ENCODE measurements around the gene FRAS1. TPM values are rescaled to one million over a fixed set of nuclear protein-coding genes. Genes with fewer than 3 reads are reported as not detected.

FRAS1 gene
- total RNA-seq, 1 experiment from 2014 or later = 82.0 TPM

GRCh38 chr4:78524009-78524408 lies 466.9 kb downstream of the FRAS1 start:
- POLR2A ChIA-PET = no interaction called here
- no peak for ATAC-seq
- no peak overlapping the region for H3K4me3 Mint-ChIP-seq
- no peaks in the 10 kb centered on the region for H3K4me1 Mint-ChIP-seq
- TF ChIP-seq CTCF (IDR thresholded peaks at IDR 0.05) = no peak
- TF ChIP-seq, protein P1, sequence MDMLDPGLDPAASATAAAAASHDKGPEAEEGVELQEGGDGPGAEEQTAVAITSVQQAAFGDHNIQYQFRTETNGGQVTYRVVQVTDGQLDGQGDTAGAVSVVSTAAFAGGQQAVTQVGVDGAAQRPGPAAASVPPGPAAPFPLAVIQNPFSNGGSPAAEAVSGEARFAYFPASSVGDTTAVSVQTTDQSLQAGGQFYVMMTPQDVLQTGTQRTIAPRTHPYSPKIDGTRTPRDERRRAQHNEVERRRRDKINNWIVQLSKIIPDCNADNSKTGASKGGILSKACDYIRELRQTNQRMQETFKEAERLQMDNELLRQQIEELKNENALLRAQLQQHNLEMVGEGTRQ (CRISPR knock-in tag; IDR thresholded peaks at IDR 0.05) = no peak
- no peak for TF ChIP-seq NFE2L1 (CRISPR knock-in tag; IDR thresholded peaks at IDR 0.05)
- TF ChIP-seq JUN (CRISPR knock-in tag; IDR thresholded peaks at IDR 0.05) = no peak
- no peak for TF ChIP-seq FOXJ3 (CRISPR knock-in tag; IDR thresholded peaks at IDR 0.05; ENCODE audit: borderline replicate concordance)
- TF ChIP-seq ATF3 (CRISPR knock-in tag; conservative IDR thresholded peaks at IDR 0.05) = no peak
- no peak for TF ChIP-seq ZNF138 (CRISPR knock-in tag; conservative IDR thresholded peaks at IDR 0.05)
- no peak for TF ChIP-seq IRF1 (CRISPR knock-in tag; IDR thresholded peaks at IDR 0.05)
- TF ChIP-seq, protein P2, sequence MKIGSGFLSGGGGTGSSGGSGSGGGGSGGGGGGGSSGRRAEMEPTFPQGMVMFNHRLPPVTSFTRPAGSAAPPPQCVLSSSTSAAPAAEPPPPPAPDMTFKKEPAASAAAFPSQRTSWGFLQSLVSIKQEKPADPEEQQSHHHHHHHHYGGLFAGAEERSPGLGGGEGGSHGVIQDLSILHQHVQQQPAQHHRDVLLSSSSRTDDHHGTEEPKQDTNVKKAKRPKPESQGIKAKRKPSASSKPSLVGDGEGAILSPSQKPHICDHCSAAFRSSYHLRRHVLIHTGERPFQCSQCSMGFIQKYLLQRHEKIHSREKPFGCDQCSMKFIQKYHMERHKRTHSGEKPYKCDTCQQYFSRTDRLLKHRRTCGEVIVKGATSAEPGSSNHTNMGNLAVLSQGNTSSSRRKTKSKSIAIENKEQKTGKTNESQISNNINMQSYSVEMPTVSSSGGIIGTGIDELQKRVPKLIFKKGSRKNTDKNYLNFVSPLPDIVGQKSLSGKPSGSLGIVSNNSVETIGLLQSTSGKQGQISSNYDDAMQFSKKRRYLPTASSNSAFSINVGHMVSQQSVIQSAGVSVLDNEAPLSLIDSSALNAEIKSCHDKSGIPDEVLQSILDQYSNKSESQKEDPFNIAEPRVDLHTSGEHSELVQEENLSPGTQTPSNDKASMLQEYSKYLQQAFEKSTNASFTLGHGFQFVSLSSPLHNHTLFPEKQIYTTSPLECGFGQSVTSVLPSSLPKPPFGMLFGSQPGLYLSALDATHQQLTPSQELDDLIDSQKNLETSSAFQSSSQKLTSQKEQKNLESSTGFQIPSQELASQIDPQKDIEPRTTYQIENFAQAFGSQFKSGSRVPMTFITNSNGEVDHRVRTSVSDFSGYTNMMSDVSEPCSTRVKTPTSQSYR (CRISPR knock-in tag; IDR thresholded peaks at IDR 0.05) = no peak
- H3K27ac Mint-ChIP-seq = no peak overlapping the region; the same call in 1 of the 2 replicates
- no peaks in the 10 kb centered on the region for H3K27me3 Mint-ChIP-seq (ENCODE audit: low read depth)
- no peak for DNase-seq (ENCODE audit: low spot score)
- peaks cover 23% of the 10 kb centered on the region for H3K36me3 Mint-ChIP-seq
- H3K9me3 Mint-ChIP-seq = no peaks in the 10 kb centered on the region
- CTCF ChIA-PET = no interaction called here

DNA sequence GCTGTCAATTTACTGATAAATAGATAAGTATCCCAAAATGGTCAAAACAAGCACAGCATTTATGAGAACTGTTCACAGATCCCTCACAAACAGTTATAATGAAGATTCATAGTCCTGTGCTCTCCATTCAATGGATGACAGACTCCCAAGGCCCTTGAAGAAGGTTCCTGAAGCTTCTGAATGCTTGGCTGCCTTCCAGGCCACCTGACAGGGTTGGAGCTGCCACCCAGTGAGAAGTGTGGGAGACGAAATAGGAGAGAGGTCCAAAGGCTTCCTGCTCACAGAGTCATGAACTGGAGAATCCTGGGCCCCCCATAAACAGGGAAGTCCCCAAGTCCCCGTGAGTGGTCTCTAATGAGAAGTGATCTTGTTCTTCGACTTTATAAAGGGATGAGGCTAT lies 468.4 kb downstream of the FRAS1 start:
- ChIA-PET CTCF (no interaction called here), POLR2A (interaction anchor here (1.1 kb wide), 1 partner anchor 98 kb away, joined by 3 read pairs; no protein-coding TSS in a partner anchor)
- Mint-ChIP-seq H3K4me1 (no peaks in the 10 kb centered on the region), H3K4me3 (no peak overlapping the region), H3K27ac (no peak overlapping the region), H3K36me3 (peaks cover 23% of the 10 kb centered on the region), H3K27me3 (ENCODE audit: low read depth) (no peaks in the 10 kb centered on the region), H3K9me3 (0 out of 2 replicates have a peak, but pooled peaks cover 4% of the 10 kb centered on the region)
- DNase-seq (ENCODE audit: low spot score) = no peak
- TF ChIP-seq ETV6 (CRISPR knock-in tag; IDR thresholded peaks at IDR 0.05) (no peak), ATF2 (CRISPR knock-in tag; IDR thresholded peaks at IDR 0.05; ENCODE audit: borderline replicate concordance, low read depth) (no peak), KAT7 (CRISPR knock-in tag; IDR thresholded peaks at IDR 0.05; ENCODE audit: borderline replicate concordance) (no peak)
- no peak for ATAC-seq

GRCh38 chr4:78527103-78527502 lies 470.0 kb downstream of the FRAS1 start:
- H3K4me3 Mint-ChIP-seq = no peak overlapping the region
- no peak for DNase-seq (ENCODE audit: low spot score)
- H3K4me1 Mint-ChIP-seq = no peaks in the 10 kb centered on the region
- no peak for ATAC-seq
- H3K36me3 Mint-ChIP-seq = peaks cover 18% of the 10 kb centered on the region
- no peak overlapping the region for H3K27ac Mint-ChIP-seq
- POLR2A ChIA-PET = no interaction called here
- 0 out of 2 replicates have a peak, but pooled peaks cover 4% of the 10 kb centered on the region for H3K9me3 Mint-ChIP-seq
- no peaks in the 10 kb centered on the region for H3K27me3 Mint-ChIP-seq (ENCODE audit: low read depth)
- CTCF ChIA-PET = no interaction called here
- TF ChIP-seq ZNF317 (CRISPR knock-in tag; IDR thresholded peaks at IDR 0.05; ENCODE audit: borderline replicate concordance, low read depth) (no peak), ZNF671 (CRISPR knock-in tag; IDR thresholded peaks at IDR 0.05) (no peak), ZNF232 (CRISPR knock-in tag; IDR thresholded peaks at IDR 0.05) (no peak), NR3C1 (CRISPR knock-in tag; conservative IDR thresholded peaks at IDR 0.05; ENCODE audit: low read depth) (no peak), EMX1 (CRISPR knock-in tag; IDR thresholded peaks at IDR 0.05) (no peak), CTCF (IDR thresholded peaks at IDR 0.05) (no peak), TEAD4 (CRISPR knock-in tag; IDR thresholded peaks at IDR 0.05) (no peak), FOXP1 (CRISPR knock-in tag; IDR thresholded peaks at IDR 0.05; ENCODE audit: borderline replicate concordance) (no peak)
- TF ChIP-seq, protein P3, sequence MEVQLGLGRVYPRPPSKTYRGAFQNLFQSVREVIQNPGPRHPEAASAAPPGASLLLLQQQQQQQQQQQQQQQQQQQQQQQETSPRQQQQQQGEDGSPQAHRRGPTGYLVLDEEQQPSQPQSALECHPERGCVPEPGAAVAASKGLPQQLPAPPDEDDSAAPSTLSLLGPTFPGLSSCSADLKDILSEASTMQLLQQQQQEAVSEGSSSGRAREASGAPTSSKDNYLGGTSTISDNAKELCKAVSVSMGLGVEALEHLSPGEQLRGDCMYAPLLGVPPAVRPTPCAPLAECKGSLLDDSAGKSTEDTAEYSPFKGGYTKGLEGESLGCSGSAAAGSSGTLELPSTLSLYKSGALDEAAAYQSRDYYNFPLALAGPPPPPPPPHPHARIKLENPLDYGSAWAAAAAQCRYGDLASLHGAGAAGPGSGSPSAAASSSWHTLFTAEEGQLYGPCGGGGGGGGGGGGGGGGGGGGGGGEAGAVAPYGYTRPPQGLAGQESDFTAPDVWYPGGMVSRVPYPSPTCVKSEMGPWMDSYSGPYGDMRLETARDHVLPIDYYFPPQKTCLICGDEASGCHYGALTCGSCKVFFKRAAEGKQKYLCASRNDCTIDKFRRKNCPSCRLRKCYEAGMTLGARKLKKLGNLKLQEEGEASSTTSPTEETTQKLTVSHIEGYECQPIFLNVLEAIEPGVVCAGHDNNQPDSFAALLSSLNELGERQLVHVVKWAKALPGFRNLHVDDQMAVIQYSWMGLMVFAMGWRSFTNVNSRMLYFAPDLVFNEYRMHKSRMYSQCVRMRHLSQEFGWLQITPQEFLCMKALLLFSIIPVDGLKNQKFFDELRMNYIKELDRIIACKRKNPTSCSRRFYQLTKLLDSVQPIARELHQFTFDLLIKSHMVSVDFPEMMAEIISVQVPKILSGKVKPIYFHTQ (CRISPR knock-in tag; IDR thresholded peaks at IDR 0.05) = no peak

All from WTC11 (cell line).